Urothelium cell line (cell line): ENCODE measurements around the gene TFCP2L1.
"Not testable (repeated sequence)": the region's sequence is repeated elsewhere in the genome, so short reads cannot be mapped to it uniquely, and the experiment has no call there.

ENCODE experiments used
- DNase-seq: peaks from one replicate; pipeline ENCODE4 v3.0.0; 2011; ENCODE audit warnings: low spot score, mixed read lengths
- FAIRE-seq: peaks from 2 replicates; lab custom pipeline; 2011; peaks lifted over from hg19 to GRCh38; lab: Jason Lieb, UNC

Gene TFCP2L1, protein sequence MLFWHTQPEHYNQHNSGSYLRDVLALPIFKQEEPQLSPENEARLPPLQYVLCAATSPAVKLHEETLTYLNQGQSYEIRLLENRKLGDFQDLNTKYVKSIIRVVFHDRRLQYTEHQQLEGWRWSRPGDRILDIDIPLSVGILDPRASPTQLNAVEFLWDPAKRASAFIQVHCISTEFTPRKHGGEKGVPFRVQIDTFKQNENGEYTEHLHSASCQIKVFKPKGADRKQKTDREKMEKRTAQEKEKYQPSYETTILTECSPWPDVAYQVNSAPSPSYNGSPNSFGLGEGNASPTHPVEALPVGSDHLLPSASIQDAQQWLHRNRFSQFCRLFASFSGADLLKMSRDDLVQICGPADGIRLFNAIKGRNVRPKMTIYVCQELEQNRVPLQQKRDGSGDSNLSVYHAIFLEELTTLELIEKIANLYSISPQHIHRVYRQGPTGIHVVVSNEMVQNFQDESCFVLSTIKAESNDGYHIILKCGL

DNA sequence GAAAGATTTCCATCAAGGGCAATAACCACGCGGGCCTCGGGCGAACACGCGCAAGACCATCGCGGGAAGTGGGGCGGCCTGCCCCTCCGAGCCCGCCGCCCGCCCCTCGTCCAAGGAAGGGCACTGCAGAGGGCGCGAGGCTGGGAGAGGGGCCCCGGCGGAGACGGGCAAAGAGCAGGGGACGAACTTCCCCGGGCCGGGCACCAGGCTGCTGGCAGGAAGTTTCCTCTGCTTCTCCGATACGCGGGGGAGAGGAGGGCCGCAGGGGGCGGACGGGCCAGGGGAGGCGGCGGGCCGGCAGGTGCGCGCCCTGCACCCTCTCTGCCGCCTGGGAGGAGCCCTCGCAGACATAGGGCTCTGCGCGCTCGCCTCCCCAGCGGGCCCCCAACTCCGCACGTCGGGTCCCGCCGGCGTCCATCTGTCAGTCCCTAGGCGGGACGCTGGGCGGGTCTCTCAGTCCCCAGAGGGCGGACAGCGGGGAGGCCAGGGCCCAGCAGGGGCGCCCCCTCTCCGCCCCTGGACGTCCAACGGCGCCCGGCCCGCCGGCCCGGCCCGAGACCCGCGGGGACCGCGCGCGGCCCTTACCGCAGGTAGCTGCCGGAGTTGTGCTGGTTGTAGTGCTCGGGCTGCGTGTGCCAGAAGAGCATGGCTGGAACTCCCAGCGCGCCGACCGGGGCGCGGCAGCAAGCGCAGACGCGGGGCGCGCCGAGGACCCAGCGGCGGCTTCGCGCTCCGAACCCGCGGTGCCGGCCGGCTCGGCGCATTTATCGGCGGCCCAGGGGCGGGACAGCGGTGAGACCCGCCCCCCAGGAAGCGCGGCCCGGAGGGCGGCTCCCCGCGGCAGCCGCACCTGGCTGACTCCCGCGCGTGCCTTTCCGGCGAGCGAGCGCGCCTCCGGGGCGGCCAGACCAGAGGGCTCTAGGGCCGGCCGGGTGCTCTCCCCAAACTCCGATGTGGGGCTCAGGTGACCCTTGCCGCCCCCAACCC, at the start of gene TFCP2L1:
TFCP2L1 (minus strand) TSS at position 740 of the 987 bp plus-strand sequence; CDS start at position 647, 93 bp downstream.
- FAIRE-seq (no peak), DNase-seq (no peak)

DNA sequence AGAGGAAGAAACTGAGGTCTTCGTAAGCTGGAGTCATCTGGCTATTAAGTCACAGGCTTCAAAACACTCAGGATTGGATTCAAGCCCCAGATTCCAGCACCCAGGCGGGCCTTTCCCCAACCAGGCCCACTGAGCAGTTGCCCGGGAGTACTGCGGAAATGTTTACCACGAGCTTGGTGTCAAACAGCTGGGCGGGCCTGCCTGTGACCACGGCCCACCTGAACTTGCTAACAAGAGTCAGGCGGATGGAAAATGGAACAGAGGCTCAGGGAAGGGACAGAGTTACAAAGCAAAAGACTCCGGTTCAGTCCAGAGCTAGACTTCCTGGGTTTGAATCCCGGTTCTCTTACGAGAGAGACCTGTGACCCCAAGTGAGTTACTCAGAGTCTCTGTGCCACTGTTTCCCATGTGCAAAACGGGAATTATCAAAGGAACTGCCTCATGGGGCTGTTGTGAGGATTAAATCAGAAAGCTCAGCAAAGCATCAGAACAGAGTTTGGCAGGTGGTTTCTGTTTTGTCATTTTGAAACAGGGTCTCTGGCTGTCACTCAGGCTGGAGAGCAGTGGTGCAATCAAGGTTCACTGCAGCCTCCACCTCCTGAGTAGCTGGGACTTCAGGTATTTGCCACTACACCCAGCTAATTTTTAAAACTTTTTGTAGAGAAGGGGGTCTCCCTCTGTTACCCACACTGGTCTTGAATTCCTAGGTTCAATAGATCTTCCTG, 49.0 kb upstream of the TFCP2L1 start:
- FAIRE-seq (no peak), DNase-seq (no peak)

DNA sequence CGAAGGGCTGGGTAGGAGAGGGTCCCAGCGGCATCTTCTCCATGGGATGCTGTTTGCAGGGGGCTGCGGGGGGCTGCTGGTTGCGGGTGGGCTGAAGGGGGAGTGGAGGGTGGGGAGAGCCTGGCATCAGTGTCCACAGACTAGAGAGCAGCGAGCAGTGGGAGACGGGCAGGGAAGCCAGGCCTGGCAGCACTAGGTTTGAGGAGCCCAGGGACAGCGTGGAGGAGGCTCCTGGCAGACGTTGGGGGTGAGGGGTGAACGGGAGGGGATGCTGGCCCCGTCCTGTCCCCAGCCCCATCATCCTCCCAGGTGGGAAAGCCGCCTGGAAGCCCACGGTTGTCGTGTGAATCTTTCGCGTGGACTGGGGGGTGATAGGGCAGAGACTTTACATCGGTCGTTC, 48.2 kb upstream of the TFCP2L1 start:
- no peak for DNase-seq
- FAIRE-seq = no peak

DNA sequence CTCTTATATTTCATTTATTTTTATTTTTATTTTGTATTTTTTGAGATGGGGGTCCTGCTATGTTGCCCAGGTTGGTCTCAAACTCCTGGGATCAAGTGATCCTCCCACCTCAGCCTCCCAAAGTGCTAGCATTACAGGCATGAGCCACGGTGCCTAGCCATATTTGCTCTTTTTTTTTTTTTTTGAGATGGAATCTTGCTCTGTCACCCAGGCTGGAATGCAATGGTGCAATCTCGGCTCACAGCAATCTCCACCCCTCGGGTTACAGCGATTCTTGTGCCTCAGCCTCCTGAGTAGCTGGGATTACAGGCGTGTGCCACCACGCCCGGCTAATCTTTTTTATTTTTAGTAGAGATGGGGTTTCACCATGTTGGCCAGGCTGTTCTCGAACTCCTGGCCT, 46.3 kb upstream of the TFCP2L1 start:
- FAIRE-seq, DNase-seq: not testable (repeated sequence)

DNA sequence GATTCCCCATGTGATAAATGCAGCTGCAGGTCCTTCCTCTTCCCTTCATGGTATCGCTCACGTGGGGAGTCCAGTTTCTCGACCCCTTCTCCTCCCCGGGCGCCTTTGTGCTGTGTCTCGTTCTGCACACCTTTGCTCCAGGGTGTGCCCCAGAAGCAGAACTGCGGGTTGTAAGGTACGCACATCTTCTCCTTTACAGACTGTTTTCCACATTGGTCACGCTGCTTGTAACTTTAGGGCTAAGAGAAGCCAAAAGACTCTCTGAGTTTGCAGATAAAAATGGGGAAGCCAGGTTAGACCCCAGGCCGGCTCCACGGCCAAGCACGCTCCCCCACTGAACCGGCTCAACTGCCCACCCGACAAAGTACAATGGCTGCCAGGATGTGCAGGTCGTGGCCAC, 45.9 kb upstream of the TFCP2L1 start:
- DNase-seq (no peak), FAIRE-seq (no peak)

DNA sequence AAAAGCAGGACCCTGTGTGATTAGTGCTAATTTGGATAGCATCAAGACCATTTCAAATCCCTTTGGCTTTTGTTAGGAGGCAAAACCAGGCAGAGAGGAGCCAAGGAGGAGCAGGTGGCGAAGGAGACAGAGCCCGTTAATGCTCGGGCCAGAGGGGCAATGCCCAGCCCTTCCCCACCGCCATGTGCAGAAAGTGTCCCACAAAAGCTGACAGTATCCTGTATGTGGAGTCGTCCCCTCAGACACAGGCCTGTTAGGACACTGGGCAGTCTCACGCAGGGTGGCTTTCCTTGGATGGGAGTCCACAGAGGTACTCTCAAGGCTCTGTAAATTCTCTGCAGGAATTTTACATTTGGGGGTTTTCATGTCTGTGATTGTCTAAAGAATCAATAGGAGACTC, 44.8 kb upstream of the TFCP2L1 start:
- DNase-seq = no peak

DNA sequence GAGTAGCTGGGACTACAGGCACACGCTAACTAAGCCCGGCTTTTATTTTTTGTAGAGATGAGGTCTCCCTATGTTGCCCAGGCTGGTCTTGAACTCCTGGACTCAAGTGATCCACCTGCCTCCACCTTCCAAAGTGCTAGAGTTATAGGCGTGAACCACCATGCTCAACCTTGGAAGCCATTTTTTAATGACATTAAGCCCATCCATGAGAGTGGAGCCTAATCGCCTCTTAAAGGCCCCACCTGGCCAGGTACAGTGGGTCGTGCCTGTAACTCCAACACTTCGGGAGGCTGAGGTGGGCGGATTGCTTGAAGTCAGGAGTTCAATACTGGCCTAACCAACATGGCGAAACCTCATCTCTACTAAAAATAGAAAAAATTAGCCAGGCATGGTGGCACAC, 41.6 kb upstream of the TFCP2L1 start:
- FAIRE-seq = no peak
- no peak for DNase-seq

More for the DNA sequence above, 44.8 kb upstream of the TFCP2L1 start:
- no peak for FAIRE-seq

DNA sequence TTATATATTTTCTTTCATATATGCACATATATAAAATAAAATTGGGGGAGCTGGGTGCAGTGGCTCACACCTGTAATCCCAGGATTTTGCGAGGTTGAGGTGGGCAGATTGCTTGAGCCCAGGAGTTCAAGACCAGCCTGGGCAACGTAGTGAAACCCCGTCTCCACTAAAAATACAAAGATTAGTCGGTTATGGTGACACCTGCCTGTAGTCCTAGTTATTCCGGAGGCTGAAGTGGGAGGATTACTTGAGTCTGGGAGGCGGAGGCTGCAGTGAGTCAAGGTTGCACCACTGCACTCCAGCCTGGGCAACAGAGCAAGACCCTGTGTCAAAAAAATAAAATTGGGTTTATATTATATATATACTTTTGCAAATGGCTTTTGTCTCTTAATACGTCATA, 39.6 kb upstream of the TFCP2L1 start:
- FAIRE-seq (no peak), DNase-seq (no peak)

DNA sequence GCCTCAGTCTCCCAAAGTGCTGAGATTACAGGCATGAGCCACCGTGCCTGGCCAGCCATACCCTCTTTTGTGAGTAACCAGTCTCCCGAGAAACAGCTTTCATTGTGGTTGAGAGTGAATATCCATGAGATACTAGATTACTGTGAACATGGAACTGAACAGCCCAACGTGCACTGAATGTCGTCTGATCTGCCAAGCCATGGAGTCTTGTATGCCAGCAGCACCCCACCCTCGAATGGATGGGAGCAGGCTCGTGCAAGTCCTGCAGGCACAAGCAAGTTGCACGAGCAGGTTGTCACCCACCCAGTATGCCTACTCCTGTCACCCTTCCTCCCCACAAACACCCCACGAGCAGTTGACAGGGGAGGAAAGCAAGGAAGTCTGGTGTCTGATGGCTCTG, 36.5 kb upstream of the TFCP2L1 start:
- DNase-seq (no peak), FAIRE-seq (peak; percentile 32)

DNA sequence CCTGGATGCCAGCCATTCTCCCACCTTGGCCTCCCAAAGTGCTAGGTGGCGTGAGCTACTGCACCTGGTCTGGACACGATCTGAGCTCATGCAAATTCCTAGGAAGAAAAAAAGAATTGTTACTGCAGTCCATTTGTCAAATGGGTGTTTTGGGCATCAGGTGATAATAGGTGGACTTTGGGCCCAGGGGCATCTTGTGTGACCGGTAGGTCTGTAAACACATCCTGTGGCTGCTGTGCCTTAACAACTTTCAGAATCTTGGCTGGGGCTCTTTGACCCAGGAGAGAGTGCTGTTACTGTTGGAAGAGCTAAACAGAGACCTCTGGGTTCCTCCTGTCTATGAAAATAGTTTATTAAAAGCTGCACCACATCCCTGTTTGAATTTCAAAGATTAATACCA, 34.9 kb upstream of the TFCP2L1 start:
- DNase-seq = no peak
- FAIRE-seq = no peak

DNA sequence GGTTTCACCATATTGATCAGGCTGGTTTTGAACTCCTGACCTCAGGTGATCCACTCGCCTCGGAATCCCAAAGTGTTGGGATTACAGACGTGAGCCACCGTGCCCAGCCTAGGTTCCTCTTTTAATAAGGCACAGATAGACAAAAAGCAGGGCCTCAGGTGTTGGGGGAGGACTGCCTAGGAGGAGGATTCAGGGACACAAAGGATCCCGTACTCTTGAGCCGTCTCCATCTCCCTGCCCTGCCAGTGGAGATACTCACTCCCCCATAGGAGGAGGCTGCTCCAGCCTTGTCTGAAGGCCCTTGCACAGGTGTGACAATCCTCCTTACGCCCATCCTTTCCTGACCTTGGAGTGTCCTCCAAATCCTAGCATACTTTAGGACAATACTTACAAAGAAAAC, 32.0 kb upstream of the TFCP2L1 start:
- FAIRE-seq (no peak), DNase-seq (no peak)

DNA sequence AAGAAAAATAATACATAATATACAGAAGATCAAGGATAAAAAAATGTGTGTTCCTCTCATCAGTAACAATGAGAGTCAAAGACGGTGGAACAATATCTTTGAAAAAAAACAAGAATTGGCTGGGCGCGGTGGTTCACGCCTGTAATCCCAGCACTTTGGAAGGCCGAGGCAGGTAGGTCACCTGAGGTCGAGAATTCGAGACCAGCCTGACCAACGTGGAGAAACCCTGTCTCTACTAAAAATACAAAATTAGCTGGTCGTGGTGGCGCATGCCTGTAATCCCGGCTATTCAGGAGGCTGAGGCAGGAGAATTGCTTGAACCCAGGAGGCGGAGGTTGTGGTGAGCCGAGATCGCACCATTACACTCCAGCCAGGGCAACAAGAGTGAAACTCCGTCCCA, 28.7 kb upstream of the TFCP2L1 start:
- FAIRE-seq = not testable (repeated sequence)

DNA sequence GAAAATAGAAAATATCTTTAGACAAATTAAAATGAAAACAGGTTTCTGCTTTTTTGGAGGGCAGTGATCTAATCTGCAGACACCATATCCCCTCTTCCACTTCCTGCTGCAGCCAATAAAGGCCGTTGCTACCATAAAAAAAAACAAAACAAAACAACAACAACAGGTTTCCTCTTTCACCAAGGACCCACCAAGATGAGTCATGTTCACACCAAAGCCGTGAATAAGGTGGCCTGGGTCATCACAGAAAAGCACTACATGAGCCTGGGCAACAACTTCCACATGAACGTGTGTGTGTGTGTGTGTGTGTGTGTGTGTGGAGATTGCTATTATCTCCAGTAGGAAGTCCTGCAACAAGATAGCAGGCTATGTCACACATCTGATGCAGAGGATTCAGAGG, 24.8 kb upstream of the TFCP2L1 start:
- no peak for DNase-seq
- FAIRE-seq = peak; percentile 23

More for the DNA sequence above, 28.7 kb upstream of the TFCP2L1 start:
- not testable (repeated sequence) for DNase-seq

DNA sequence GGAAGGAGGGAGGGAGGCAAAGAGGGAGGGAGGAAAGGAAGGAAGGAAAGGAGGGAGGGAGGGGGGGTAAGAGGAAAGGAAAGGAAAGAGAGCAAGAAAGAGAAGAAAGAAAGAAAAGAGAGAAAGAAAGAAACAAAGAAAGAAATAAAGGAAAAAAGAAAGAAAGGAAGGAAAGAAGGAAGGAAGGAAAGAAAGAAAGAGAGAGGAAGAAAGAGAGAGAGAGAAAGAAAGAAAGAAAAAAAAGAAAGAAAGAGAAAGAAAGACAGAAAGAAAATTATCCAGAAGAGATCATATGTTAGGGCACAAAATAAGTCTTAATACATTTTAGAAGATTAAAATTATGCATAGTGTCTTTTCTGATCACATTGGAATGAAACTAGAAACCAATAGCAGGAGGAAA, 24.3 kb upstream of the TFCP2L1 start:
- DNase-seq = no peak
- FAIRE-seq = no peak

DNA sequence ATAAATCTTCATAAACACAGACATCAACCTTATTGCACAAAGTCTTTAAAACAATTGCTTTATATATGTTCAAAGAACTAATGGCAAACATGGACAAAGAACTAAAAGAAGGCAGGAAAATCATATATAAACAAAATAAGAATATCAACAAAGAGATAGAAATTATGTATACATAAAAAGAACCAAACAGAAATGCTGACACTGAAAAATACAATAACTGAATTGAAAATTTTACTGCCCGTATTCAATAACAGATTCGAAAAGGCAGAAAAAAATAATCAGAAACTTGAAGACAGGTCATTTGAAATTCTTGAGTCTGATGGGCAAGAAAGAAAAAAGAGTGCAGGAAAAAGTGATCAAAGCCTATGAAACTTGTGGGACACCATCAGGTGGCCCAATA, 22.0 kb upstream of the TFCP2L1 start:
- FAIRE-seq (no peak), DNase-seq (no peak)

DNA sequence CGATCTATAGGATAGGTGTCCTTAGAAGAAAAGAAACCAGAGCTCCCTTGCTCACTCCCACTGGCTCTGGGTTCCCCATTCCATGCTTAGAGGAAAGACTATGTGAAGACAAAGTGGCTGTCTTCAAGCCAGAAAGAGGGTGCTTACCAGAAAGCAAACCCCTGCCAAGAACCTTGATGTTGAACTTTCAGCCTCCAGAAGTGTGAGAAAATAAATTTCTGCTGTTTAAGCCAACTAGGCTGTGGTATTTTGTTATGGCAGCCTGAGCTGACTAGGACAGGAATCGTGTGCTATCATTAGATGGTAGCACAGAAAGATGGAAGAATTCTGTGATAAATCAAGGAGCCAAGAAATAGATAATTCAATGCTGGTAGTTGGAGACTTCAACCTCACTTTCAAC, 19.9 kb upstream of the TFCP2L1 start:
- no peak for DNase-seq

DNA sequence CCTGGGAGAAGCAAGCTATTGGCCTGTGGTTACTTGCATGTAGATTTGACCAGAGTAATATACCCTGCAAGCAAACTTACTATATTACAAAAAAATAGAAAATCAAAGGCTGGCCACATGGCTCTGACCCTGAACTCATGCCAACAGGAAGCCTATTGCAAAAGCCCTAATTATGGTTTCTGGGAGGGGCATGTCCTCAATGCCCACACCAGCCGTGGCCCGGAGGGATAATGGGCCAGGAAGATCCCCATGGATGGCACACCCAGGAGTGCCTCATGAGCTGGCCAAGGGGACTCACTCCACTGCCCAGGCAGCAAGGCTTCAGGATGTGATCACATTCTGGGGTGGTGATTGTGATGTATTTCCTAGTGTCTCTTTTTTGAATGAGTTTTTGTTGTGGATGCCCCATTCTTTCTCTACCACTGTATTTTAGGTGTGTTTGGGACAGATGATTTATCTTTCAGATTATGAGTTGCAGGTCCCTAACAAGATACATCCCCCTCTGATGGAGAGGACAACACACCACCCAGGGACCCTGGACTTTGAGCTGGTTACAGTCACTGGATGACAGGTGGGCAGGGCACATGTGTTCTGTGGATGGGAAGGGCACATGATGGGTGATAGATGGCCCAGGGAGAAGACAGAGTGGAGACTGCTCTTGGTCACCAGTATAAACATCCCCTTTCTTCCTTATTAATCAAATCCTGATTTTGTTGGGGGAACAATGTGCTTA, 18.7 kb upstream of the TFCP2L1 start:
- FAIRE-seq = no peak
- no peak for DNase-seq

More for the DNA sequence above, 19.9 kb upstream of the TFCP2L1 start:
- FAIRE-seq = no peak

DNA sequence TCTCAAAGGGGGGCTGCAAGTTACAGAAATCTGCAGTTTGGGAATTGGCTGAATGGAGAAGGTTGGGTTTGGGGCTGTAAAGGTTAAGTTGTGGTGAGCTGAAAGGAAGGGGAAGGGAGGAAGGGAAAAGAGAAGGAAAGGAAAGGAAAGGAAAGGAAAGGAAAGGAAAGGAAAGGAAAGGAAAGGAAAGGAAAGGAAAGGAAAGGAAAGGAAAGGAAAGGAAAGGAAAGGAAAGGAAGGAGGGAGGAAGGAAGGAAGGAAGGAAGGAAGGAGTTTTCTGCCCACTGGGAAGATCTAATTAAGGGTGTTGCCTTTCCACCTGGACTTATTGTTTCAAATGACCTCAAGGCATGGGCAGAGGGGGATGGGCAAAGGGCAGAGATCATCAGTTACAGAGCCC, 16.2 kb upstream of the TFCP2L1 start:
- DNase-seq, FAIRE-seq: not testable (repeated sequence)

DNA sequence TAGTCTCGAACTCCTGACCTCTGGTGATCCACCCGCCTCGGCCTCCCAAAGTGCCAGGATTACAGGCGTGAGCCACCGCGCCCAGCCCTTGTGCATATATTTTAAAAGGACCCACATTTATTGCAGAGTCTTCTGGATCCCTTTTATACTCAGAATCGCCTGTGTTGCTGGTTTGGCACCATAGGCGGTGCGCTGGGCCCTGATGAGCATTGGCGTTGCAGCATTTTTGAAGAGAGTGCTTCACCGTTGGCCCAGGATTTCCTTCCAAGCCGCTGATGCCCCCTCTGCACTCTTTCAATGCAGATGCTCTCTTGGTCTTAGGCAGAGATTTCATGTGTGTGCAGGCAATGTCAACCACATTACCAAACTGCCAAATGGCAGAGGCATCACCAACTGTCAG, 13.5 kb upstream of the TFCP2L1 start:
- DNase-seq (no peak), FAIRE-seq (no peak)

DNA sequence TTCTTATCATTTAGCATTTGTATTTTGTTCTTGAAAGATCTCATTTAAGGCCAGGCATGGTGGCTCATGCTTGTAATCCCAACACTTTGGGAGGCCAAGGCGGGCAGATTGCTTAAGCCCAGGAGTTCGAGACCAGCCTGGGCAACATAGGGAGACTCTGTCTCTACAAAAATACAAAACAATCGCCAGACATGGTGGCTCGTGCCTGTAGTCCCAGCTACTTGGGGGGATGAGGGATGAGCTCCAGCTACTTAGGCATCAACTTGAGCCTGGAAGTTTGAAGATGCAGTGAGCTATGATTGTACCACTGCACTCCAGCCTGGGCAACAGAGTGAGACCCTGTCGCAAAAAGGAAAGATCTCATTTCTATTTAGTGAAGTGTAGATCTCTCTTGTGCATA, 12.9 kb upstream of the TFCP2L1 start:
- not testable (repeated sequence) for FAIRE-seq, DNase-seq
